Body of pancreas (tissue), 4 donors: ENCODE results near the gene ASTN2. TPM values are rescaled to one million over a fixed set of nuclear protein-coding genes. Genes with fewer than 3 reads are reported as not detected.

Experiments used
- ATAC-seq: fragments of 150-250 bp; one replicate; pipeline ENCODE4 v1.9.1; 2016
- DNase-seq, 4 donors: peaks; one replicate each; pipeline ENCODE4 v3.0.0-alpha.2; 2019
- H3K27ac ChIP-seq, 4 donors: fragments of 200-600 bp; sonication (generic); 1 replicate in 3 of 4; 2 replicates in 1 of 4; pipeline versions ENCODE4 v1.5.1 to v1.6.1; 2016 to 2019; ENCODE audit warnings: mild to moderate bottlenecking in 1 of 4, mixed read lengths in 1 of 4, moderate library complexity in 1 of 4
- H3K27me3 ChIP-seq, 2 donors: fragments of 200-600 bp; sonication (generic); one replicate each; pipeline ENCODE4 v1.6.0; 2016; ENCODE audit warnings: mild to moderate bottlenecking in 1 of 2
- H3K36me3 ChIP-seq, 2 donors: fragments of 200-600 bp; sonication (generic); replicated peaks in 1 of 2; 2 replicates each; pipeline ENCODE4 v1.5.1; 2016; ENCODE audit warnings: low read depth in 2 of 2; ENCODE audit not compliant: insufficient read depth in 1 of 2
- H3K4me1 ChIP-seq: fragments of 200-600 bp; sonication (generic); one replicate; pipeline ENCODE4 v1.6.0; 2016
- H3K4me3 ChIP-seq, 2 donors: fragments of 200-600 bp; sonication (generic); 1 replicate in 1 of 2; 2 replicates in 1 of 2; pipeline ENCODE4 v1.5.1; 2016 to 2019
- H3K9me3 ChIP-seq, 3 donors: fragments of 200-600 bp; sonication (generic); 1 replicate in 2 of 3; 2 replicates in 1 of 3; pipeline ENCODE4 v1.5.1; 2016
- POLR2A ChIP-seq, 3 donors: fragments of 450-650 bp; IDR thresholded peaks; one replicate each; pipeline ENCODE4 v1.6.1; 2016; ENCODE audit warnings: antibody characterized with exemption in 3 of 3, mild to moderate bottlenecking in 2 of 3
- WGBS, 2 donors: methylation state at CpG; one replicate each; pipeline ENCODE4 v1.1.5; 2017; 5-methylcytosine and 5-hydroxymethylcytosine counted together
- intact Hi-C: fragments of 100-400 bp; cut with DNase I; formaldehyde crosslinking; loops from one replicate; pipeline ENCODE4 v1.15.1; 2023
- total RNA-seq, 2 donors: library from RNA; depleted of rRNA; stranded (reverse); fragments of >200 nt; gene quantifications; one replicate each; pipeline ENCODE4 v1.1.0, GENCODE V29; 2016
- TF ChIP-seq, protein P1 (sequence below), 7 experiments: fragments of 450-650 bp in 4 of 7; fragments of 200-600 bp in 3 of 7; sonication (generic) in 3 of 7; IDR thresholded peaks; one replicate each; pipeline ENCODE4 v1.5.1; 2016 to 2019; ENCODE audit warnings: antibody characterized with exemption in 7 of 7

ASTN2 gene
- total RNA-seq, 2 donors from 2014 or later: 8.2 to 9.6 TPM

DNA sequence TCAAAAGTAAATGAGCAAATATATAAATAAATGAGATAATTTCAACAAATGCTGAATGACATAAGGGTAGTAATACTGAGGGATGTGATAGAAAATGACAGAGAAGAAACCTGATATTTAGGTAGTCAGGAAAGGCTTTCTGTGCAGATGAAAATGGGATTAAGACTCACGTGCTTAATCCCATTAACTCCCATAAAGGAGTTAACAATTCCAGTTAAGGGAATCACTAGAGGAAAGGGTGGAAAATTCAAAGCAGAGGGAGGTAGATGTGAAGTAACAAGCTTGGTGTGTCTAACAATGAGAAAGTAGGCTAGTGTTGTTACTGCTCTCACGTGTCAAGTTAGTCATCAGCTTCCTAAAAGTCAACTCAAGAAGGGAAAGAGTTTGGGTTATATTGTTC is 818.2 kb downstream of the ASTN2 start:
- intact Hi-C loops: no loop called here
- Histone ChIP-seq H3K9me3 (no peaks in the 10 kb centered on the region), H3K4me3 (no peak overlapping the region), H3K27ac (no peak overlapping the region), H3K36me3 (no peaks in the 10 kb centered on the region), H3K27me3 (no peaks in the 10 kb centered on the region), H3K4me1 (no peaks in the 10 kb centered on the region)
- no peak for ATAC-seq
- TF ChIP-seq, protein P1, sequence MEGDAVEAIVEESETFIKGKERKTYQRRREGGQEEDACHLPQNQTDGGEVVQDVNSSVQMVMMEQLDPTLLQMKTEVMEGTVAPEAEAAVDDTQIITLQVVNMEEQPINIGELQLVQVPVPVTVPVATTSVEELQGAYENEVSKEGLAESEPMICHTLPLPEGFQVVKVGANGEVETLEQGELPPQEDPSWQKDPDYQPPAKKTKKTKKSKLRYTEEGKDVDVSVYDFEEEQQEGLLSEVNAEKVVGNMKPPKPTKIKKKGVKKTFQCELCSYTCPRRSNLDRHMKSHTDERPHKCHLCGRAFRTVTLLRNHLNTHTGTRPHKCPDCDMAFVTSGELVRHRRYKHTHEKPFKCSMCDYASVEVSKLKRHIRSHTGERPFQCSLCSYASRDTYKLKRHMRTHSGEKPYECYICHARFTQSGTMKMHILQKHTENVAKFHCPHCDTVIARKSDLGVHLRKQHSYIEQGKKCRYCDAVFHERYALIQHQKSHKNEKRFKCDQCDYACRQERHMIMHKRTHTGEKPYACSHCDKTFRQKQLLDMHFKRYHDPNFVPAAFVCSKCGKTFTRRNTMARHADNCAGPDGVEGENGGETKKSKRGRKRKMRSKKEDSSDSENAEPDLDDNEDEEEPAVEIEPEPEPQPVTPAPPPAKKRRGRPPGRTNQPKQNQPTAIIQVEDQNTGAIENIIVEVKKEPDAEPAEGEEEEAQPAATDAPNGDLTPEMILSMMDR (IDR thresholded peaks at IDR 0.05): no peak
- TF ChIP-seq POLR2A (IDR thresholded peaks at IDR 0.05): no peak
- 89 to 92% methylated on average over 2 of the region's 2 CpGs for WGBS, 2 donors
- no peak for DNase-seq

DNA sequence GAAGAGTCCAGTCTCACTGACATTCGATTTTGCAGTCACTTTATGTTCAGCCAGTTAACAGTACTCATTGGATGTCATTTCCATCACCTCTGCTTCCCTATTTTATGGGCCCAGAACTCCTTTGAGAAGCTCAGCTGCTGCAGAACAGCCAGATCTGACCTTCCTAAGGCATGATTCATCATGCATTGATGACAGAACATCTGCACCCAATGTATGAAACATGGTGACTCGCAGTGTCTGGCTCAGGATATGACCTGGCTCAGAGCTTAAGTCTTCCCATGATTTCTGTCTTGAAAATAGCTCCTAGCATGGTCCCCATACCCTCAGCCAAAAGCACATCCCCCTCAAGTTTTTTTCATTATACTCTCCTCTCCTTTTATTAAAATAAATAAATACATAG is 820.3 kb downstream of the ASTN2 start:
- Histone ChIP-seq H3K4me3 (no peak overlapping the region), H3K27ac (no peak overlapping the region), H3K27me3 (no peaks in the 10 kb centered on the region), H3K36me3 (no peaks in the 10 kb centered on the region), H3K4me1 (no peaks in the 10 kb centered on the region), H3K9me3 (no peaks in the 10 kb centered on the region)
- DNase-seq (peak in 1 of 4 donors; percentile 12), ATAC-seq (no peak)
- intact Hi-C loops: no loop called here
- 76 to 82% methylated on average over 2 of the region's 2 CpGs for WGBS, 2 donors
- TF ChIP-seq POLR2A (IDR thresholded peaks at IDR 0.05): no peak
- TF ChIP-seq, protein P1 (IDR thresholded peaks at IDR 0.05): no peak

DNA sequence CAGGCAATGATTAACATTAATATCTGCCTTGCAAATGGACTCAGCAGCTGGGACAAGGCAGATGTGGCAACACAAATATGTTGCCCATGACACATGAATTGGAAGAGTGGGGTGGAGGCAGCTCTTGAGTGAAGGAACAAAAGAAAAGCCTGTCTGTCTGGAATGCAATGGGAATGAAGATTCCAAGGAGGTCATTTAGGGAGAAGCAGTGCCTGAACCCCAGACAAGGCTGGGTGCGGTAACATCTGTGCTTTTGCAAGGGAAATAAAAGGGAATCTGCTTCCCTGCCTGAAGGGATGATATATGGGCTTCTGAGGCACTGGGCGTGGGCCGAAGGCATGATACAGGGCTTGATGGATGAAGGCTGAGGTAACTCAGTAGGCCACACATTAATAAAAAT is 821.9 kb downstream of the ASTN2 start:
- no peak overlapping the region for H3K4me3 ChIP-seq
- no peaks in the 10 kb centered on the region for H3K27me3 ChIP-seq
- H3K4me1 ChIP-seq: no peaks in the 10 kb centered on the region
- ATAC-seq (no peak), DNase-seq (no peak)
- WGBS, 2 donors: 83 to 91% methylated on average over 3 of the region's 3 CpGs
- no peaks in the 10 kb centered on the region for H3K9me3 ChIP-seq
- H3K27ac ChIP-seq: no peak overlapping the region
- TF ChIP-seq, protein P1 (IDR thresholded peaks at IDR 0.05): no peak
- no peak for TF ChIP-seq POLR2A (IDR thresholded peaks at IDR 0.05)
- intact Hi-C loops: no loop called here
- H3K36me3 ChIP-seq: no peaks in the 10 kb centered on the region

DNA sequence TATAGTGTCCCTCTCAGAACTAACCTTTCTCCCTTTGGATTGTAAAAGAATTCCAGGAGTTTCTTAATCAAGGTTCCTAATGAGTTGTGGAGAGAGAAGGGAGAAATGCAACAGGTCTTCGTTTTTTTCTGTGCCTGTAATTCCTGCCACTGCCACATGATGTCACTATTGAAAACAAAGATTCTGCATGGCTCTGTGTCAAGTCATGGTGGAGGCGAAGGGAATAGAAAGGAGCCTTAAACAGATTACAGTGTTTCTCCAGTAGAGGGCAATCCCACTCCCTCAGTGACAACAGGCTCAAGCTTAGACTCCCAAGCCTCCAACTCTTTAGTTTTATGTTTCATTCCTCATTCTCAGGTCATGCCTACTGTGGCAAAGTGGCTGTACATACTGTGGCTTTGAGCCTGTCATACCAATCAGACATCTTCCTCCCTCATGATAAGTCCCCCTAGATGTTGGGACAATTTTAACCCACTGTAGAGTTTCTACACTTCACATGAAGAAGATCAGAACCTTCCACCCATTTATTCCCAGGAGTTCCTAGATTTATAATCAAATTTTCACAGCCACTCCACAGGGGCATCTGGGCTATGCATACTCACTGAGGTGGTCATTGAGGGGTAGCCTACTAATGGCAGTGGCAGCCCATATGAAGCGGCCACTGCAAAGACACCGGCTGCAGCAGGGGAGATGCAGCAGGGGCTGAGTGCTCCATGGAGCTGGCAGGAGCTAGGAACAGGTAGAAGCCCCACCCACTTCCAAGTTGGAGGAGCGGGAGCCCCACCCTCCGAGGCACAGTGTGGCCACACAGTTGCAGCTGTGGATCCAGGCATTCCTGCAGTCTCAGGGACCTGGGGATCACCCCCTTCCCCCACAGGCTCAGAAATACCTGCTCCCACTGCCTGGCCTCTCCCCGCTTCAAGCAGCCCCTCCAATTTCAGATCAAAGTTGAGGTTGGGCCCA is 825.2 kb downstream of the ASTN2 start:
- no peaks in the 10 kb centered on the region for H3K27me3 ChIP-seq
- ATAC-seq: no peak
- no peaks in the 10 kb centered on the region for H3K36me3 ChIP-seq
- TF ChIP-seq, protein P1 (IDR thresholded peaks at IDR 0.05): peak; percentile 11 to 55 (median 33)
- no peak for TF ChIP-seq POLR2A (IDR thresholded peaks at IDR 0.05)
- H3K27ac ChIP-seq: no peak overlapping the region
- WGBS, 2 donors: 76 to 83% methylated on average over 7 of the region's 7 CpGs
- no peak overlapping the region for H3K4me3 ChIP-seq
- intact Hi-C loops: no loop called here
- no peaks in the 10 kb centered on the region for H3K9me3 ChIP-seq
- peak in 1 of 4 donors; percentile 22 for DNase-seq
- H3K4me1 ChIP-seq: no peaks in the 10 kb centered on the region
